Hematopoietic multipotent progenitor cell treated with erythropoietin and hydrocortisone succinate and interleukin-3 and kit ligand, for 15 days (in vitro differentiated cells): Measurements from ENCODE around the gene ATF2.

ENCODE experiments used
- DNase-seq: peaks from one replicate; pipeline ENCODE4 v3.0.0-alpha.2; 2015; ENCODE audit warnings: low spot score

Gene ATF2, protein sequence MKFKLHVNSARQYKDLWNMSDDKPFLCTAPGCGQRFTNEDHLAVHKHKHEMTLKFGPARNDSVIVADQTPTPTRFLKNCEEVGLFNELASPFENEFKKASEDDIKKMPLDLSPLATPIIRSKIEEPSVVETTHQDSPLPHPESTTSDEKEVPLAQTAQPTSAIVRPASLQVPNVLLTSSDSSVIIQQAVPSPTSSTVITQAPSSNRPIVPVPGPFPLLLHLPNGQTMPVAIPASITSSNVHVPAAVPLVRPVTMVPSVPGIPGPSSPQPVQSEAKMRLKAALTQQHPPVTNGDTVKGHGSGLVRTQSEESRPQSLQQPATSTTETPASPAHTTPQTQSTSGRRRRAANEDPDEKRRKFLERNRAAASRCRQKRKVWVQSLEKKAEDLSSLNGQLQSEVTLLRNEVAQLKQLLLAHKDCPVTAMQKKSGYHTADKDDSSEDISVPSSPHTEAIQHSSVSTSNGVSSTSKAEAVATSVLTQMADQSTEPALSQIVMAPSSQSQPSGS

DNA sequence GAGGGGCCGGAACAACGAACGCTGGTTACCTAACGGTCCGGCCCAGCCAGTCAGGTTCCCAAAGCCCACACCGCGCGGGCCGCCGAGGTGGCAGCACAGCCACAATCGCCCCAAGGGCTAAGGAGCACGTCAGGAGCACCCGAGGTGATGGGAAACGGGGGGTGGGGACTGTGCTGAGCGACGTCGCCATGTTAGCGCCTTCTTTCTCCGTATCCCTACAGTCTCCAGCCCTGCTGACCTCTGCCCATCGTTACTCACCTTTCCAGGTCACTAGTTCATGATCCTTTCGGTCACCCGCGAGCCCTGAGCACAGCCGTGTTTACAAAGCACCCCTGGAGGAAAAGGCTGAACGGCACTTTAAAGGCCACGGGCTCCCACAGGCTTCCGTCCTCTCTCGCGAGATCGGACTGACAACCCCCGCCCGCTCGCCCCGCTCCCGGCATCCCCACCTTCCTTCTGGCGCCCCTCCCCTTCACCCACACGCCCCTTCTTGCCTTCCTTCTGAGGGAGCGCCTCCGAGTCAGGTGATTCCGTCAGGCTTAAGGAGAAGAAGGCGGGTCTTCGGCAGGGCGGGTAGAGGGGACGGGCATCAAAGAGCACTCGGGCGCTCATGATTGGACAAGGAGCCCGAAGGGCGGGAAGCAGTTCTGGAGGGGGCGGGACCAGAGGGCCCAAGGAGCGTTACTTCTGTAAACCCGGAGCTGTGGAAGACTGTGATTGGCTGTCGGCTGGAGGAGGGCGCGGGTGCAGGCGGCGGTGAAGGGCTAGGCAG, at the start of gene ATF2:
TSS of gene ATF2 (minus strand) at position 412 of the 772 bp plus-strand sequence. CDS start 31,760 bp downstream, outside the sequence.
- DNase-seq, result peak; percentile 99

DNA sequence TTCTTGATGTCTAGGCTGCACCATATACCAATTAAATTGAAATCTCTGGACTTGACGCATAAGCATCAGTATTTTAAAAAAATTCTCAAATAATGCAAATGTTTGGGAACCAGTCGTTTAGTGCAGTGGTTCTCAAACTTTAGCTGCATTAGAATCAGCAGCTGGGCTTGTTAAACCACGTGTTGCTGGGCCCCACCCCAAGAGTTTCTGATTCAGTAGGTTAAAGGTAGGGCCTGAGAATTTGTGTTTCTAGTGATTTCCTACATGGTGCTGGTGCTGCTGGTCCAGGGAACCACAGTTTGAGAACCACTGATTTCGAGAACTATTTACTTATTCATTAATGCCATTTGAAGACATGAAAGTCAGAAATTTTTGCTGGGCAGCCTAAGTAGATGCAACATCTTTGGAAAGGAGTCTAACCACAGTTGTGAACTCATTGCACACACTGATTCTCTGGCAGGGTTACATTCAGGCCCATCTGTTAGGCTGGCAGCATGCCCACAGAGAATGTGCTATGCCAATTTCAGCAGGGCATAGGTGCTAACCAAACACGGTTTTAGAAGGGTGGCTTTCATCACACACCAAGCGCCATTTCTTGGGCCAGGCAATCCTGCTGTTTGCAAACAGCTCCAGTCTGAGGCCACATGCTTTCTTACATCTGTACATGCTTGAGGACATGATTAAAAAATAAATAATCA, 39.9 kb upstream of the ATF2 start:
- no peak for DNase-seq

DNA sequence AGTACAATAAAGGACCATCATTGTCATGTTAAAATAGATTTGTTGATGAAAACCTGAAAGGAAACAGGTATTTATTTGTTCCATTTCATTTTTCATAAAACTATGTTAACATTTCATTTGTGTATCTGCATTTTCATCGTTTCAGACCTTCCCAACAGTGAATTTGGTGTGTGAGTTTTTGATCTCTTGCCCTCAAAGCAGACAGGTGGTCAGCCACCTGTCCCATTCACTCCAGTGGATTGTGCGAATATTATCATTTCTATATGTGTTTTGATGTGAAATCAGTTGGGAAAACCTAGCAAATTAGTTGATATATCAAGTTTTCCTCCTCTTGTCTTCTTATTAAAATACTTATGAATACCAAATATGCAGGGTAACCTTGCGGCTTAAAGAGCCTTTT, 38.9 kb upstream of the ATF2 start:
- no peak for DNase-seq

DNA sequence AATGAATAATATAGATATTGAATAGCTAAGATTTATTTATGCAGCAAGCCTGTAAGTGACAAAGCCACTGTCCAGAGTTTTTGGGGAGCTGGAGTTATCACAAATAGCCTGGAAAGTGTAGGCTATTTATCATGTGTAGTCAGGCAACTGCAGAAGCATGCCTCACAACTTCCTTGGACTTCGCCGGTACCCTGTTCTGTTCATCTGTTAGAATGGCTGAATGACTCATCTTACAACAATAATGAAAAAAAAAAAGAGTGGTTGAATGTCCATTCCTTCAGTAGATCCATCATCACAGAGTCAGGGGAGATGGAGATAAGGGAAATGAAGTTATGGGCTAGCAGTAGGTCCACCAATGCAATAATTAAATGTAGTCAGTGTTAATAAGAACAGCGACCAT, 37.5 kb upstream of the ATF2 start:
- no peak for DNase-seq

DNA sequence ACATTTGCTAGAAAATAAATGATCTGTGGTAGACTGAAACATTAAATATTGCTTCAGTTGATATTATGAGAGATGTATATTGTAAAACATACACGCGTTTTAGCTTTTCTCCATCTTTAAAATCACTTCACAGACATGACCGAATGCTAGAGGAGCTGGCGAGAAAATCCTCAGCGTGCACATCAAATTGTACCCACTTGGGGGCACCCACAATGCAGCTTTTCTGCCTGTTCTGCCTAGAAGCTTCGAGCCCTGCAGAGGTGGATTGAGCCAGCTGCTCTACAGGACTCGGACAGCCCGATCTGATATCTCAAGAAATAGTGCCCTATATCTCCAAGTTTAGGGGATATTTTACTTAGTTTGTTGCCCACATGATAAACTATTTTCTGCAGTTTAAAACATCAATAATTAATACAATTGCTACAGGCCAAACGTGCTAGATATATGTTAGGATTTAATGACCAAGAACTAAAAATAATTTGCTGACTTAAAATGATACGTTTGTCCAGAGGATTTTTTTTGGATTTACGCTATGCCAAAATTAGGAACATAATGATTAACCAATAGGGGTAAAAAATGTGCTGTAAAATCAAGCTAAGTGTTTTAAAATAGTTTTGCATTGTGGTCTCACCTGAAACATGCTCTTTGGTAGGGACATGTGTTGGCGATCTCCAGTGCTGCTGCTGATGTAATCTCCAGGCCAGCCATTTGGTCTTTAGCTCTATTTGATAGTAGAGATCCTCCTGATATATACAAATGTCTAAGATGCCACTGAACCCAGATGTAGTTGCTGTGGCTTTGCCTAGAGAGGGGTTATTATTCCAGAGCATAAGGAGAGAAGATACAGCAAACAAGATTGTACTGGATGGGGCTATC, 35.9 kb upstream of the ATF2 start:
- DNase-seq, result peak; percentile 10

DNA sequence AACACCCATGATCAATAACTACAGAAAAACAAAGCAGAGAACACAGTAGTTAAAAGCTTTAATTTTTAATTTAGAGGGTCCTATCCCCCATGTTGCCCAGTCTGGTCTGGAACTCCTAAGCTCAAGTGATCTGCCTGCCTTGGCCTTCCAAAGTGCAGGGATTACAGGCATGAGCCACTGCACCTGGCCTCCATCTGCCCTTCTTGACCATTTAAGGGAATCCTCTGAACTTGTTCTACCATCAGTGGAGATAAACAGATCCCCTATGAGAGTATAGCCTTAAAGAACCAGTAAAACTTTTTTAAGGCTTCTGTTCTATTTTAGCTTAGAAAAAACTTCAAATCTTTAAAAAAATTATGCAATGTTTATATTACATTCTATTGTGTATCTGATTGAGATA, 27.0 kb upstream of the ATF2 start:
- DNase-seq, result no peak

DNA sequence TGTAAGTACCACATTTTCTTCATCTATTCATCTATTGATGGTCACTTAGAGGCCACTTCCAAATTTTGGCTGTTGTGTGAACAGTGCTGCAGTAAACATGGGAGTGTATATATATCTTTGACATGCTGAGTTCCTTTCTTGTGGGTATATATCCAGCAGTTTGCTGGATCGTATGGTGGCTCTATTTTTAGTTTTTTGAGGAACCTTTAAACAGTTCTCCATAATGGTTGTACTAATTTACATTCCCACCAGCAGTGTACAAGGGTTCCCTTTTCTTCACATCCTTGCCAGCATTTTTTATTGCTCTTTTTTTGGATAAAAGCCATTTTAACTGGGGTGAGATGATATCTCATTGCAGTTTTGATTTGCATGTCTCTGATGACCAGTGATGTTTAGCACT, 20.8 kb upstream of the ATF2 start:
- DNase-seq, result no peak

DNA sequence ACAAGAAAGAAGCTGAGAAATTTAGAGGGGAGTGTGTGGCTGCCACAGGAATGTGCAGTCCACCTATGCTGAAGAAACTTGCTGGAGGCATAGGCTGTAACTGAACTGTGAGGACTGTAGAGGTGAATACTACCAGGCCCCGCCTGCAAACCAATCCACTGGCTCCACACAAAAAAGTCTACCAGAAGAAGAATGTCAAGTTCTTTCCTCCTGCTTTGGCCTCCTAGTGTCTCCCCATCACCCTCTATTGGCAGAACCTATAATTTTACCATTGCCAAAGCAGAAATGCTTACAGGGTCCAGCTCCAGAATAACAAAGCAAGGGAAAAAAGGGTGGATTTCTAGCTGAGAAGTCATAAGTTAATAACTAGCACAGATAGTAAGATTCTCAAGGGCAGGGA, 19.4 kb upstream of the ATF2 start:
- peak; percentile 15 for DNase-seq

DNA sequence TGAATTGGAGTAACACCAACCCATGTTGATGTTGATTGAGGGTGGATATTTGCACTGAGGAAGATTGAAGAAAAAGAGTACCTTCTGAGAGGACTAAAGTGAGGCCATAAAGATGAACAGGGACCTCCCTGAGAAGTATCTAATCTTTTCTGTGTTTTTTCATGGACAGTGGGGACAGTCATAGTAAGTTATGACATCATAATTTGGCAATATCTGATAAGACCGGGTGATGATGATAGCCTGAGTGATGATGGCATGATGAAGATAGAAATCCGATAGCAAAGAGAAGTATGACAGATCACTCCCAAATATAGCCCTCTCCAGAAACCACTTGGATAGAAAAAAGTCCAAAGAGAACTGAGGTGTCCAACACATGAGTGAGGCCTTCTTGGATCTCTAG, 15.7 kb upstream of the ATF2 start:
- DNase-seq, result no peak

DNA sequence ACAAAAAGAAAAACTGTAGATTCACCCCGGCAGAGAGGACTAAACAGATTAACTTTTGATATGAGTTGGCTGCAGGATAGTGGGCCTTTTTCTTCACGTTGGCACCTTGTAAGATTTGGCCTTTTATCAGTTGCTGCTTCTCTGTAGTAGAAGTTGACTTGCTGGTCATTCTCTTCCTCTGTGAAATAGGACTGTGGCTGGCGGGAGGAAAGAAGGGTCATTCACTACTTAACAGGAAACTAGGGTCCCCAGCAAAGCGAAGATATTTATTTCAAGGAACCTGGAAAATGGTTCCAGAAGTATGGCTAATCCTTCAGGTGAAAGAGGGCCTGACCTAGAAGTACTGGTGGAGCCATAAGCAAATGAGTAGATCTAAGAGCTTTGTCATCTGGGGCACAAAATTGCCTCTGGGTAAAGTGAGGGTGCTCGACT, 13.9 kb upstream of the ATF2 start:
- DNase-seq, result no peak

DNA sequence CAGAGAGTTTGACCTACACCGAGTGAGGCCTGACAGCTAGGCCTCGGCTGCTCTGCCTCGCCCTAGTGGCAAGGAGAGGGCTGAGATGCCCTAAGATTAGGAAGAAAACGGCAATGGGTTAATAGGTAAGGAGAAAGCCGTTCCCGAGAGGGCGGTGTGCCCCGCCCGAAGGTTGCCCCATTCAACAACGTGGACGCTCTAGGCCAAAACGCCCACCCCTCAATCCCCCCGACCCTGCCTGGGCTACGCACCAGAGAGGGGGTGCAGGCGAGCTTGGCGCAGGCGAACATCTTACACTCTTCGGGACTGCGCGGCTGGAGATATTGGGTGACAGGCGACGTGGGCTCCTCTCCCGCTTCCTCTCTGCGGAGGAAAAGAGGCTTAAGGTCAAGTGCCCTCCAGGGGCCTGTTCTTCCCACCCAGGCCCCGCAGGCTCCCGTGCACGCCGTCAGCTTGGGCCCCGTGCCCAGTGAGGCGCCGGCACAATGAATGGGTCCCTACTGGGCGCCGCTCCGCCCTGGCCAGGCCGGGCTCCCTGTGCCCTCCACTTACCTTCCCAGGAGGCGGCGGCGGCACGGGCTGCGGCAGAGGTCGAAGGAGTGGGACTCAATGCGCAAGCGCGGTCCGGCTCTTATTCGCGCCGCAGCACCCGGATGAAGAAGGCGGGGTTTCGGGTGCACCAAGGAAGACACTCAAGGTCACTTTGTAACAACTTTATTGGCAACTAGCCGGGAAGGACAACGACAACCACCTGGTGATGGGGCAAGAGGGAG, 13.3 kb upstream of the ATF2 start, which contains the start of gene ATP5MC3:
TSS of gene ATP5MC3 (minus strand) at position 607 of the 773 bp plus-strand sequence. CDS start at position 290, 317 bp downstream.
- DNase-seq, result peak; percentile 90

DNA sequence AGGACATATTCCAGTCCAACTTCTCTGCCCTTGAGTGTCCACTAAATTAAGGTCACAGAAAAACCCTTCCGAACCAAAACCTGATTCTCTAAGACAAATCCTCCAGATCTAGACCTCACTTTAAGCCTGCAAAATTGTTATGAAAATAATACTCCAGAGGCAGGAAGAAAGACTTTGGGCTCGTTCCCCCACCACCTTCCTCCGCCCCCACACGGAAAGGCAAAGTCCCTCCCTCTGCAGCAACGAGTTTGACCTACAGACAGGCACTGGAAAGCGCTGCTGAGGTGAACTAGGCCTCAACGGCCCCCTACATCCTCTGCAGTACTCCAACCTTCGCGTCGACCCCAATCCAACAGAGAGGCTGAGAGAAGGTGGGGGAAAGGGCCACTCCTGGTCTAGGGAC, 12.7 kb upstream of the ATF2 start:
- DNase-seq, result no peak

DNA sequence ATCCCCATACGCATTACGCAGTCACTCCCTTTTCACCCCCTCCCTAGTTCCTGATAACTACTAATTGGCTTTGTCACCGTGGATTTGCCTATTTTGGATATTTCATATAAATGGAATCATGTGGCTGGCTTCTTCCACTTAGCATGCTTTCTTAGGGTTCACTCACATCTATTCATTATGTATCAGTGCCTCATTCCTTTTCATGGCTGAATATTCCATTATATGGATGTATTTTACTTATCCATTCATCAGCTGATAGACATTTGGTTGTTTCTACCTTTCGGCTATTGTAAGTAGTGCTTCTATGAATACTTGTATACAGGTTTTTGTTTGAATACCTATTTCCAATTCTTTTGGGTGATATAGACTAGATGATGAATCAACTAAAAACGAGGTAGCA, 8.6 kb upstream of the ATF2 start:
- DNase-seq, result no peak

DNA sequence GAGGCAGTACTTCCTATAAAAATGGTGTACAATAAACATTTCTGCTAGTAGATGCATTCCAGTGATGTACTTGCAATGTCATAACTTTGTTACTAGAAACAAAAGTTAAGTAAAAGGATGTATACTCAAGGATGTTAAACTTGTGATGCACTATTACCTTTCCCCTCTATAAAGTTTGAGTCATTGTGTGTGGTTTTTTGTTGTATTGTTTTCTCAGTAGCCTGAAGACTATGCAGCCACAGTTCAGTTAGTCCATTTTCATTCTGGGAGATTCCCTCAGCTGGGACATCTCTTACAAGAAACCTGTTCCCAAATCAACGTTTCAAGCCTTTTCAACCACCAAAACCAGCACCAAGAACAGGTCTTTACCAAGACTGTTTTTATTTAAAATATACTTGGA, 7.9 kb upstream of the ATF2 start:
- DNase-seq, result no peak

DNA sequence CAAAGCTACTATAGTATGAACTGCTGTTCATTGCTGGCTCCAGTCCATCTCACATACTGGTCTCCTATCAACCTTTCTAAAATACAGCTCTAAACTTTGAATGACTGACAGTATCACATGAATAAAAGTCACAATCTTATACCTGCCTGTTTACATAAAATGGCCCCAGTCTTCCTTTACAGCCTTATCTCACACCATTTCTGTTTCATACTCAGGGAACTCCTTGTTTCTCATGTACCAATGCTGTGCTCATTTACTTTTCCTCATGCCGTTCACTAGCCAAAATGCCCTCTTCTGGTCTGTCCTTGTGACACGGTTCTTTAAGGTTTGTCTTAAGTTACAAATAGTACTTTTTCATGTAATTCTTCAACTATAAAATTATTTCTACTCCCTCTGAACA, 7.3 kb upstream of the ATF2 start:
- no peak for DNase-seq

DNA sequence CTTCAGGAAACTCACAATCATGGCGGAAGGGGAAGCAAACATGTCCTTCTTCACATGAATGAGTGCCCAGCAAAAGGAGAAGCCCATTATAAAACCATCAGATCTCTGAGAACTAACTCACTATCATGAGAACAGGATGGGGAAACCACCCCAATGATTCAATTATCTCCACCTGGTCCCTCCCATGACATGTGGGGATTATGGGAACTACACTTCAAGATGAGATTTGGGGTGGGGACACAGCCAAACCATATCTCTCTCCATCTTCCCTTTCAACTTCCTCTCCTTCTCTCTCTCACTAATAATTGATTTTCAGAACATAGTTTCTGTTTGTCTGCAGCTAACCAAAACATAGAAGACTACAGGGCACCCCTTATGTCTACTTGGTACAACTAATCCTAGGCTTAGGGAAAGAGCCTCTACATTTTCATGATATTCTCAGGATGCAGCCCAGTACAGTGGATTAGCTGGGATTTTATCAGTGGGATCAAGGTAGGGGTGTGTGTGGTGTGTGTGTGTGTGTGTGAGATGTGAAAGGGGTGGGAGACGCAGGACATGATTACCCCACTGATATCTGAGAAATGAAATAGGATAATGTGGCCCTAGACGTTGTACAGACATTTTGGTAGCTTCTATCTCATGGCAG, 2.8 kb upstream of the ATF2 start:
- no peak for DNase-seq

DNA sequence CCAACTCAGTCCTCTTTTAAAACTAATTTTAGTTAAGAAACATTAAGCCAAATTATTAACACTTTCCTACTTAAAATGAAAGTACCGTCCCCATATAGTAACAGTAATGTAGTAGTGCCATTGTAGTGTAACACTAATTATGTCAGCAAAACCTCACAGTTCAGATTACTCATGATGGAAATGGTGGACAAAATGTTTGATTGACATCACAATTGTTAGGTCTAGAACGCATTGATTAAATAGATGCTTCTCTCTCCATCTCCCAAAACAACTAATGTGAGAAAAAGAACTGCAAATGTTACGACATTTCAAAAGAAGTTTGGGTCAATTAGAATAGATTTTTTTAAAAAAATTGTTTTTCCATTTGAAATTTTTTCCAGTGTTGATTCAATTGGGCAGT, 1.2 kb upstream of the ATF2 start:
- DNase-seq, result no peak

DNA sequence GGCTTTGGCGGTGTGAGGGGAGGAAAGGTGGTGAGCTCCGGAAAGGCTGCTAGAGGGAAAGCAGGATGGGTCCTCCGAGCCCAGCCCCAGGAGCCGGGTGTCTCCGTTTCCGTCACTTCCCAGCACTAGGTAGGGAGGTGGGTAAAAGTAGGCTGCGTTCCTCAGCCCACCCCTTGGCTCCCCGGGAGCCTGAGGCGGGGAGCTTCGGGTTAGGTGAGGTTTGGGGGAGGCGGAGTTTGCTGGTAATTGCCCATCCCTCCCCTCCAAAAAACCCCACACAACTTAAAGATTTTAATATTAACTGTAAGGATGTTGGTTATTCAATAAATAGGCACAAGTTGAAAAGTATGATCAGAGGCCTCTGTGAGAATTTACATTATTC, 552 bp upstream of the ATF2 start:
- DNase-seq, result no peak

DNA sequence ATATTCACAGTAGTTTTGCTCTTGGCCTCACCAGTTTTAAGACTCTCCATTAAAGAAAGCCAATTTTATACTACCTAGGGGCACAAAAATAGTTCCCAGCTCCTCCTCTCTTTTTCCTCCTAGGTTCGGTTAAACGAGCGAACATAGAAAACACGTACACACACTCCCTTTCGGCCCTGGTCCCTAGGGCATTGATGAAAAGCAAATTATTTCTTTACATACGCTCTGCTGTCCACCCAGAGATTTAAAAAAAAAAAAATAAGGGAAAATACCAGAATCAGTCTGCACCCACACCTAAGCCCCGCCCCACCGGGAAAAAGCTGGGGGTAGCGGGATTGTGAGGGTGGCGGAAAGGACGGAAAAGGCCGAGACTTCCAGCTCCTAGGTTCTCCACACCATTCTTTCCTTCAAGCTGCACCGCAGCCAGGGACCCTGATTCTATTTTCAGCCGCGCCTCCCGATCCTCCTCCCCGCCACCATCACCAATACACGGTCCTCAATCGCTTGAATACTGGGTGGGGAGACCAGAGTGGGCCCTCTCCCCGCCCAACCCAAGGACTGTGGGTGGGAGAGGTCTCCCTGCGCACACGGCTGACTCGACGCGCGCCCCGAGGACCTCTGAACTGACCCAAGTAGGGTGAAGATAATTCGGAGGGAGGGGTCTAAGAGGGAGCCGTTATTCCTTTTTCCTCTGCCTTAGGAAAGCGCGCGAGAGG, 769 bp downstream of the ATF2 start:
- DNase-seq, result no peak
